Occipital lobe (tissue), 2 donors: ENCODE results near the gene KCTD5. TPM values are rescaled to one million over a fixed set of nuclear protein-coding genes. Genes with fewer than 3 reads are reported as not detected.
"Not testable (repeated sequence)": the region's sequence is repeated elsewhere in the genome, so short reads cannot be mapped to it uniquely, and the experiment has no call there.

Experiments
- DNase-seq: peaks from one replicate; lab custom pipeline; 2025; lab: John Stamatoyannopoulos, UW
- total RNA-seq: library from RNA; depleted of rRNA; stranded (reverse); fragments of >200 nt; gene quantifications from one replicate; pipeline ENCODE4 v1.2.3, GENCODE V29; 2014

Gene KCTD5
- 20.9 TPM for total RNA-seq

GRCh38 chr16:2682209-2683021 lies at the start of gene KCTD5:
Gene KCTD5 (plus strand): TSS chr16:2682523. CDS start chr16:2682549, 26 bp downstream.
- DNase-seq = peak; percentile 97

- DNase-seq = not testable (repeated sequence)
These were observed 43.1 kb upstream of the KCTD5 start for GRCh38 chr16:2639071-2639721.

- DNase-seq = not testable (repeated sequence)
These were observed 42.6 kb upstream of the KCTD5 start for GRCh38 chr16:2639722-2640072.

- not testable (repeated sequence) for DNase-seq
These were observed 39.8 kb upstream of the KCTD5 start for GRCh38 chr16:2642561-2642960.

- not testable (repeated sequence) for DNase-seq
These were observed 37.4 kb upstream of the KCTD5 start for GRCh38 chr16:2644754-2645453.

- DNase-seq = not testable (repeated sequence)
These were observed 31.0 kb upstream of the KCTD5 start for GRCh38 chr16:2651268-2651871.

- DNase-seq = not testable (repeated sequence)
These were observed 28.4 kb upstream of the KCTD5 start for GRCh38 chr16:2653915-2654314.

- not testable (repeated sequence) for DNase-seq
These were observed 27.4 kb upstream of the KCTD5 start for GRCh38 chr16:2654949-2655348.

- no peak for DNase-seq
These were observed 25.3 kb upstream of the KCTD5 start for GRCh38 chr16:2656985-2657384.

- not testable (repeated sequence) for DNase-seq
These were observed 24.5 kb upstream of the KCTD5 start for GRCh38 chr16:2657803-2658202.

GRCh38 chr16:2659560-2659959 lies 22.8 kb upstream of the KCTD5 start:
- not testable (repeated sequence) for DNase-seq

- not testable (repeated sequence) for DNase-seq
These were observed 22.2 kb upstream of the KCTD5 start for GRCh38 chr16:2660014-2660662.

- DNase-seq = peak; percentile 18
These were observed 21.5 kb upstream of the KCTD5 start for GRCh38 chr16:2660755-2661373.

GRCh38 chr16:2663553-2664546 lies 18.5 kb upstream of the KCTD5 start:
- no peak for DNase-seq

GRCh38 chr16:2664574-2664982 lies 17.7 kb upstream of the KCTD5 start:
- DNase-seq = no peak

- DNase-seq = not testable (repeated sequence)
These were observed 15.7 kb upstream of the KCTD5 start for GRCh38 chr16:2666671-2667070.

- not testable (repeated sequence) for DNase-seq
These were observed 12.7 kb upstream of the KCTD5 start for GRCh38 chr16:2669587-2669986.

- peak; percentile 28 for DNase-seq
These were observed 12.3 kb upstream of the KCTD5 start for GRCh38 chr16:2670017-2670416.

- DNase-seq = not testable (repeated sequence)
These were observed 11.1 kb upstream of the KCTD5 start for GRCh38 chr16:2671193-2671592.
